Activated CD4-positive, alpha-beta T cell treated with anti-CD3 and anti-CD28 coated beads, Interleukin-2, amount 50 U/mL, for 16 hours (primary cell): ENCODE data around the gene RBM24.
"Not testable (repeated sequence)": the region's sequence is repeated elsewhere in the genome, so short reads cannot be mapped to it uniquely, and the experiment has no call there.

Source experiments
- DNase-seq: peaks from one replicate; pipeline ENCODE4 v3.0.0-alpha.2; 2020

The RBM24 gene

GRCh38 chr6:17292600-17293133 is 11.5 kb downstream of the RBM24 start:
- DNase-seq = no peak

GRCh38 chr6:17293395-17293794 is 12.2 kb downstream of the RBM24 start:
- DNase-seq = no peak

GRCh38 chr6:17297271-17298080 is 16.3 kb downstream of the RBM24 start:
- no peak for DNase-seq

- no peak for DNase-seq
These were observed 17.1 kb downstream of the RBM24 start for GRCh38 chr6:17298257-17298656.

GRCh38 chr6:17299222-17299621 is 18.1 kb downstream of the RBM24 start:
- no peak for DNase-seq

- DNase-seq = no peak
These were observed 18.6 kb downstream of the RBM24 start for GRCh38 chr6:17299750-17300149.

- DNase-seq = no peak
These were observed 19.5 kb downstream of the RBM24 start for GRCh38 chr6:17300637-17301036.

GRCh38 chr6:17303444-17303843 is 22.3 kb downstream of the RBM24 start:
- DNase-seq = no peak

- no peak for DNase-seq
These were observed 24.2 kb downstream of the RBM24 start for GRCh38 chr6:17305219-17306001.

- no peak for DNase-seq
These were observed 30.6 kb downstream of the RBM24 start for GRCh38 chr6:17311595-17312311.

- not testable (repeated sequence) for DNase-seq
These were observed 32.1 kb downstream of the RBM24 start for GRCh38 chr6:17313238-17313637.

- DNase-seq = no peak
These were observed 32.8 kb downstream of the RBM24 start for GRCh38 chr6:17313971-17314370.

- no peak for DNase-seq
These were observed 34.1 kb downstream of the RBM24 start for GRCh38 chr6:17315262-17315661.

GRCh38 chr6:17318435-17319165 is 37.4 kb downstream of the RBM24 start:
- no peak for DNase-seq

GRCh38 chr6:17320266-17320665 is 39.1 kb downstream of the RBM24 start:
- not testable (repeated sequence) for DNase-seq

- no peak for DNase-seq
These were observed 50.1 kb downstream of the RBM24 start for GRCh38 chr6:17331238-17331637.

- no peak for DNase-seq
These were observed 53.1 kb downstream of the RBM24 start for GRCh38 chr6:17334265-17334664.

GRCh38 chr6:17336425-17336824 is 55.3 kb downstream of the RBM24 start:
- DNase-seq = no peak

GRCh38 chr6:17339308-17339670 is 58.1 kb downstream of the RBM24 start:
- DNase-seq = no peak

GRCh38 chr6:17341117-17341805 is 60.1 kb downstream of the RBM24 start:
- DNase-seq = no peak

GRCh38 chr6:17341891-17342290 is 60.7 kb downstream of the RBM24 start:
- no peak for DNase-seq

- no peak for DNase-seq
These were observed 62.1 kb downstream of the RBM24 start for GRCh38 chr6:17343215-17343614.
